D721Med (cell line): ENCODE data around the gene CDCP2.

Experiments used
- DNase-seq: peaks from one replicate; pipeline ENCODE4 v3.0.0; 2011; ENCODE audit warnings: low spot score; ENCODE audit not compliant: insufficient read length
- FAIRE-seq: peaks from 2 replicates; lab custom pipeline; 2011; peaks lifted over from hg19 to GRCh38; lab: Jason Lieb, UNC
- CTCF ChIP-seq: IDR thresholded peaks from 2 replicates; pipeline ENCODE4 v1.5.1; 2012; ENCODE audit warnings: mild to moderate bottlenecking, control low read depth; ENCODE audit not compliant: insufficient read depth; ENCODE audit errors: missing control alignments

CDCP2 gene

GRCh38 chr1:54153535-54154439, 987 bp upstream of the CDCP2 start:
- TF ChIP-seq CTCF, result no peak
- FAIRE-seq (no peak), DNase-seq (peak; percentile 59)

GRCh38 chr1:54151013-54151412, 1.8 kb downstream of the CDCP2 start:
- no peak for TF ChIP-seq CTCF
- FAIRE-seq, result no peak

GRCh38 chr1:54149734-54150133, 3.1 kb downstream of the CDCP2 start:
- DNase-seq, result no peak
- no peak for FAIRE-seq
- TF ChIP-seq CTCF, result no peak

More at GRCh38 chr1:54151013-54151412, 1.8 kb downstream of the CDCP2 start:
- DNase-seq, result no peak

- TF ChIP-seq CTCF, result no peak
- FAIRE-seq (no peak), DNase-seq (no peak)
Observed at GRCh38 chr1:54144366-54144765, 8.4 kb downstream of the CDCP2 start.

- FAIRE-seq (no peak), DNase-seq (no peak)
- no peak for TF ChIP-seq CTCF
Observed at GRCh38 chr1:54142146-54142900, 10.5 kb downstream of the CDCP2 start.

- FAIRE-seq (no peak), DNase-seq (no peak)
- TF ChIP-seq CTCF, result no peak
Observed at GRCh38 chr1:54139711-54140110, 13.1 kb downstream of the CDCP2 start.
